GM13976 (cell line): ENCODE results near the gene TMEM255B.

Experiments
- DNase-seq: peaks from one replicate; pipeline ENCODE4 v3.0.0; 2012; ENCODE audit warnings: low spot score
- in situ Hi-C: fragments of 300-500 bp; cut with MboI; formaldehyde crosslinking; loops from one replicate; pipeline ENCODE4 v1.12.0; 2022; ENCODE audit warnings: low sequenced_read_pairs, mixed read lengths, inconsistent platforms; ENCODE audit not compliant: unreplicated experiment
- TF ChIP-seq, protein P1 (sequence below): IDR thresholded peaks from 2 replicates; pipeline ENCODE4 v1.5.1; 2012; ENCODE audit warnings: borderline replicate concordance, mild to moderate bottlenecking; ENCODE audit not compliant: insufficient read depth; ENCODE audit errors: extremely low read depth, missing control alignments, control extremely low read depth

Gene TMEM255B

GRCh38 chr13:113754691-113755090 is 4.3 kb upstream of the TMEM255B start:
- TF ChIP-seq, protein P1, sequence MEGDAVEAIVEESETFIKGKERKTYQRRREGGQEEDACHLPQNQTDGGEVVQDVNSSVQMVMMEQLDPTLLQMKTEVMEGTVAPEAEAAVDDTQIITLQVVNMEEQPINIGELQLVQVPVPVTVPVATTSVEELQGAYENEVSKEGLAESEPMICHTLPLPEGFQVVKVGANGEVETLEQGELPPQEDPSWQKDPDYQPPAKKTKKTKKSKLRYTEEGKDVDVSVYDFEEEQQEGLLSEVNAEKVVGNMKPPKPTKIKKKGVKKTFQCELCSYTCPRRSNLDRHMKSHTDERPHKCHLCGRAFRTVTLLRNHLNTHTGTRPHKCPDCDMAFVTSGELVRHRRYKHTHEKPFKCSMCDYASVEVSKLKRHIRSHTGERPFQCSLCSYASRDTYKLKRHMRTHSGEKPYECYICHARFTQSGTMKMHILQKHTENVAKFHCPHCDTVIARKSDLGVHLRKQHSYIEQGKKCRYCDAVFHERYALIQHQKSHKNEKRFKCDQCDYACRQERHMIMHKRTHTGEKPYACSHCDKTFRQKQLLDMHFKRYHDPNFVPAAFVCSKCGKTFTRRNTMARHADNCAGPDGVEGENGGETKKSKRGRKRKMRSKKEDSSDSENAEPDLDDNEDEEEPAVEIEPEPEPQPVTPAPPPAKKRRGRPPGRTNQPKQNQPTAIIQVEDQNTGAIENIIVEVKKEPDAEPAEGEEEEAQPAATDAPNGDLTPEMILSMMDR: no peak
- in situ Hi-C loops: no loop called here
- no peak for DNase-seq

DNA sequence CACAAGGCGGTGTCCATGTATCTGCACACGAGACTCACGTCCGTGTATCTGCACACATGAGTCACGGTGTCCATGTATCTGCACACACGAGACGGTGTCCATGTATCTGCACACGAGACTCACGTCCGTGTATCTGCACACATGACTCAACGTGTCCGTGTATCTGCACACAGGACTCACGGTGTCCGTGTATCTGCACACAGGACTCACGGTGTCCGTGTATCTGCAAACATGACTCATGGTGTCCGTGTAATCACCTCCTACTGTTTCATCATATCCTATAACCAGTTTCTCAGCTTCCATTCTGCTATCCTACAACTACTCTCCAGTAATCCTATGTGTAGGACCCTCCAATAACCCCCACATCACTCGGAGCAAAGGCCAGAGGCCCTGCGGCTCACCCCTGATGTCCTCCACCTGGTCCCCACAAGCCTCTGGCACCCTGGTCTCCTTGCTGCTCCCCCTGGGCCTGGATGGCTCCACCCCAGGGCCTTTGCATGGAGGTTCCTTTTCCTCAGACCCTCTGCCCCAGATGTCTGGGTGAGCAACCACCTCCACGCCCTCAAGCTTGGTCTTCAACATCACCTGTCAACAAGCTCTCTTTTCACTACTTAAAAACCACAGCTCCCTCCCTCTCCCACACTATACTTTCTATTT is 2.5 kb upstream of the TMEM255B start:
- TF ChIP-seq, protein P1: no peak
- DNase-seq: no peak
- in situ Hi-C loops: no loop called here

DNA sequence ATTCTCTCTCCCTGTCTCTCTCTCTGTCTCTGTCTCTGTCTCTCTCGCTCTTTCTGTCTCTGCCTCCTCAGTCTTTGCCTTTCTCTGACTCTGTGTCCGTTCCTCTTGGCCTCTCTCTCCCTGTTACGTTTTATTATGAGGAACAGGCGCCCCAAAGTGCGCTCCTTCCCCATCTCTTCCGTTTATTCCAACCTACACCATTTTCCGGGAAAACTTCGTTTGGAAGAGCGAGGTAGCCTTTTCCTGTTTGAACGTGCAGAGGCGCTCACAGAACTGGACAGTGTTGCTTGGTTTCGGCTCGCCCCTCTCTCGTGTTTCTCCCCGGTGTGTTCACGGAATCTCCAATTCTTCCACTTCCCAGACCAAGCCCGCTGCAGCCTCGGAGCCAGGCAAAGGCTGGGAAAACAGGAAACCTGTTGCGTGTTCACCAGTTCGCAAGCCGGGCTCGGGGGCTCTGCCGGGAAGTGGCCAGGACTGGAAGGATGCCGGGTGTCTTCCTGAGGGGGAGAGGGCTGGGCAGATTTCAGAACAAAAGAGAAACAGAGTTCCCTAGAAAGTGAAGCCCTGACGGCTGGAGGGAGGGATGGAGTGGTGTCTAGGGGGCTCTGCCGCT is 605 bp downstream of the TMEM255B start:
- in situ Hi-C loops: no loop called here
- DNase-seq: no peak
- TF ChIP-seq, protein P1: no peak

DNA sequence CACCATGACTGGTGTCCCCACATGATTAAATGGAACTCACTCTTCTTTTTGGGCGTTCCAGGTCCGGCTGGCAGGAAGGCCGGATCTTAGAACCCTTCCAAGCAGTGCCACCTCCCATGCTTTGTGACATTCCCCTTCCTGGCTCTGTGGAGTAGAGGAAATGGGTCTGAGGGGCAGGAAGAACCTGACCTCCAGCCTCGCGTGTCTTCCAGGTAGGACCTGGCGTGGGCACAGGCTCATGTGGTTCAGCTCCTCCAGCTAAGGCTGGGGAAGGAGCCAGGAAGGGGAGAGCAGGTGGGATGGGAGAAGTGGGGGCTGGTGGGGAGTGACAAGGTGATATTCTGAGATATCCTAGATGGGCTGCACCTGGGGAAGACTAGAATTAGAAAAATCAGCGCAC is 2.1 kb downstream of the TMEM255B start:
- DNase-seq: no peak
- in situ Hi-C loops: no loop called here
- TF ChIP-seq, protein P1: no peak

DNA sequence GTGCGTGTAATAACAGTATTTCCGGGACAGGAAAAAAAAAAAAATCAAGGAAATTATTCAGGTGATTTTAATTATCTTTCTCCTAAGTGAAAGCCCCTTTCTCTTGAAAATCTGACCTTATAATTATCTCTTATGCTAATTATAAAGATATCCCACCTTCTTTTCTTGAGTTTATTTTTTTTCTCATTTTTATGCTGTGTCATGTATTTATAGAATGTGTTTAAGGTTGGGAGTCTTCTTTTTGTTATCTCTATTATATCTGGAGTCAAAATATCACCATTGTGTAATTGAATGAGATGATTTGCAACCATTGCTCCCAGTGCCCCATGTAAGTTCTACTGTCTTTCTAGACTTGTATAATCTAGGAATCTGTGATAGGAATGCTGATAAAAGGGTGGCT is 3.0 kb downstream of the TMEM255B start:
- in situ Hi-C loops: no loop called here
- no peak for DNase-seq
- TF ChIP-seq, protein P1: no peak

GRCh38 chr13:113762538-113762937 is 3.5 kb downstream of the TMEM255B start:
- DNase-seq: no peak
- in situ Hi-C loops: no loop called here
- TF ChIP-seq, protein P1: no peak

- in situ Hi-C loops: no loop called here
- TF ChIP-seq, protein P1: no peak
- no peak for DNase-seq
Measured at GRCh38 chr13:113763254-113763653, 4.2 kb downstream of the TMEM255B start.
